ENCODE results near the gene TLCD1. TPM values are rescaled to one million over a fixed set of nuclear protein-coding genes. Genes with fewer than 3 reads are reported as not detected.
A peak's percentile ranks its signal among the peaks of the same experiment; 100 is the strongest.

The TLCD1 gene
- total RNA-seq, 1 donor from 2014 or later: 12.5 TPM

GRCh38 chr17:28706471-28707338 is 19.3 kb downstream of the TLCD1 start:
- Mint-ChIP-seq H3K4me3 (no peak overlapping the region), H3K27me3 (no peaks in the 10 kb centered on the region), H3K27ac (no peak overlapping the region), H3K4me1 (peaks cover 11% of the 10 kb centered on the region), H3K9me3 (no peaks in the 10 kb centered on the region), H3K36me3 (ENCODE audit: low read depth) (peaks cover 28% of the 10 kb centered on the region)
- no peak for DNase-seq
- intact Hi-C loops (cut with micrococcal nuclease): no loop called here

- H3K27ac Mint-ChIP-seq: peak overlapping the region; percentile 63
- H3K4me1 Mint-ChIP-seq: peaks cover 8% of the 10 kb centered on the region
- peaks cover 35% of the 10 kb centered on the region for H3K36me3 Mint-ChIP-seq (ENCODE audit: low read depth)
- no peaks in the 10 kb centered on the region for H3K27me3 Mint-ChIP-seq
- intact Hi-C loops (cut with micrococcal nuclease): no loop called here
- no peak overlapping the region for H3K4me3 Mint-ChIP-seq
- no peak for DNase-seq
- no peaks in the 10 kb centered on the region for H3K9me3 Mint-ChIP-seq
Measured at GRCh38 chr17:28705728-28706334, 20.2 kb downstream of the TLCD1 start.

GRCh38 chr17:28705074-28705659 is 20.9 kb downstream of the TLCD1 start:
- H3K27ac Mint-ChIP-seq: peak overlapping the region; percentile 63
- H3K9me3 Mint-ChIP-seq: no peaks in the 10 kb centered on the region
- H3K36me3 Mint-ChIP-seq (ENCODE audit: low read depth): peaks cover 39% of the 10 kb centered on the region
- intact Hi-C loops (cut with micrococcal nuclease): no loop called here
- no peak overlapping the region for H3K4me3 Mint-ChIP-seq
- no peak for DNase-seq
- H3K4me1 Mint-ChIP-seq: peaks cover 4% of the 10 kb centered on the region
- no peaks in the 10 kb centered on the region for H3K27me3 Mint-ChIP-seq

DNA sequence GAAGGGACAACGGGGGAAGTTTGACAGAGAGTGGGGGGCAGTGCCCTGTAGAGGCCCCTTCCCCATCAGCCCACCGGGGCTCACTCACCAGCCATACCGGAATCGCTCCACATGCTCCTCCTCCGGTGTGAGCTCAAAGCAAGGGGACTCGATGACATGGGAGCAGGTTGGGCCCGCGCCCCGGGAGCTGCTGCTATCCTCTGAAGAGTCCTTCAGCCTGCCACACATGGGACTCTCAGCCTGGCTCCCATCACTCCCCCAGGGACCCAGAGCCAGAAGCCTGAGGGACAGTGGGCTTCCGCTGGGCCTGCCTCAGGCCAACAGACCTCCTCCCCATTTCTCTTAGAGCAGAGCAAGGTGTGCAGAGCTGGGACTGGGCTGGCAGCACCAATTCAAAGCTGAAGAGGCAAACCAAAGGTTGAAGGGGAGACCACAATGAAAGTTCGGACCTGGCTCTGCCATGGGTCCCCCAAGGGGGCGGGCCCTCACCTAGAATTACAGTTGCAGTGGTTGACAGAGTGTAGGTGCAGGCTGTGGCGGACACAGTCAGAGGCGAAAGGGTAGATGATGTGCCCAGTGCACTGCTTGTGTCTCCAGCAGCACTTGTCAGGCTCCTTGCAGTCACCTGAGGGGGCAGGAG is 21.7 kb downstream of the TLCD1 start:
- Mint-ChIP-seq H3K4me1 (peaks cover 4% of the 10 kb centered on the region), H3K27me3 (no peaks in the 10 kb centered on the region), H3K27ac (no peak overlapping the region), H3K36me3 (ENCODE audit: low read depth) (peaks cover 47% of the 10 kb centered on the region), H3K9me3 (no peaks in the 10 kb centered on the region), H3K4me3 (no peak overlapping the region)
- peak; percentile 53 for DNase-seq
- intact Hi-C loops (cut with micrococcal nuclease): no loop called here

- Mint-ChIP-seq H3K4me3 (no peak overlapping the region), H3K4me1 (peaks cover 4% of the 10 kb centered on the region), H3K36me3 (ENCODE audit: low read depth) (peaks cover 52% of the 10 kb centered on the region), H3K9me3 (no peaks in the 10 kb centered on the region), H3K27ac (no peak overlapping the region), H3K27me3 (no peaks in the 10 kb centered on the region)
- no peak for DNase-seq
- intact Hi-C loops (cut with micrococcal nuclease): no loop called here
Measured at GRCh38 chr17:28703552-28704218, 22.3 kb downstream of the TLCD1 start.

GRCh38 chr17:28702752-28703150 is 23.3 kb downstream of the TLCD1 start:
- Mint-ChIP-seq H3K36me3 (ENCODE audit: low read depth) (peaks cover 55% of the 10 kb centered on the region), H3K27ac (peak overlapping the region; percentile 62), H3K4me3 (no peak overlapping the region), H3K4me1 (peaks cover 7% of the 10 kb centered on the region), H3K27me3 (no peaks in the 10 kb centered on the region), H3K9me3 (no peaks in the 10 kb centered on the region)
- intact Hi-C loops (cut with micrococcal nuclease): no loop called here
- DNase-seq: peak; percentile 52

GRCh38 chr17:28702026-28702751 is 23.8 kb downstream of the TLCD1 start:
- Mint-ChIP-seq H3K9me3 (no peaks in the 10 kb centered on the region), H3K27me3 (no peaks in the 10 kb centered on the region), H3K27ac (peak overlapping the region; percentile 62), H3K4me1 (peaks cover 7% of the 10 kb centered on the region), H3K4me3 (no peak overlapping the region), H3K36me3 (ENCODE audit: low read depth) (peaks cover 57% of the 10 kb centered on the region)
- DNase-seq: no peak
- intact Hi-C loops (cut with micrococcal nuclease): no loop called here

GRCh38 chr17:28700830-28701492 is 25.1 kb downstream of the TLCD1 start:
- intact Hi-C loops (cut with micrococcal nuclease): no loop called here
- Mint-ChIP-seq H3K27me3 (no peaks in the 10 kb centered on the region), H3K4me1 (peaks cover 7% of the 10 kb centered on the region), H3K9me3 (no peaks in the 10 kb centered on the region), H3K27ac (no peak overlapping the region), H3K4me3 (no peak overlapping the region), H3K36me3 (ENCODE audit: low read depth) (peaks cover 66% of the 10 kb centered on the region)
- DNase-seq: no peak

DNA sequence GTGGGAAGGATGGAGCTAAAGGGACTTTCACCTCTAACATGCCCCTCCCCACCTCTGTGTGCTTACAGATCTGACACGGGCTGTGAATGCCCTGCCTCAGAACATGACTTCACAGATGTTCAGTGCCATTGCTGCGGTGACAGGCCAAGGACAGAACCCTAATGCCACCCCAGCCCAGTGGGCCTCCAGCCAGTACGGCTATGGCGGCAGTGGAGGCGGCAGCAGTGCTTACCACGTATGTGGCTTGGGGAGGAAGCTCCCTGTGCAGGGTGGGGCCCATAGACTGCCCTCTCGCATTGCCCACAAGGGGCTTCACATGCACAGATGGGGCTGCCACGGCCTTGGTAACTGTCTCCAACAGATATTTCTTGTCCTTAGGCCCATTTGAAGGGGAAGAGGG is 25.8 kb downstream of the TLCD1 start:
- Mint-ChIP-seq H3K4me1 (peaks cover 7% of the 10 kb centered on the region), H3K27me3 (no peaks in the 10 kb centered on the region), H3K9me3 (no peaks in the 10 kb centered on the region), H3K4me3 (no peak overlapping the region), H3K27ac (no peak overlapping the region), H3K36me3 (ENCODE audit: low read depth) (peaks cover 68% of the 10 kb centered on the region)
- DNase-seq: no peak
- intact Hi-C loops (cut with micrococcal nuclease): no loop called here

GRCh38 chr17:28698253-28698941 is 27.6 kb downstream of the TLCD1 start:
- Mint-ChIP-seq H3K27ac (peak overlapping the region; percentile 26), H3K36me3 (ENCODE audit: low read depth) (peaks cover 77% of the 10 kb centered on the region), H3K9me3 (no peaks in the 10 kb centered on the region), H3K4me3 (no peak overlapping the region), H3K27me3 (no peaks in the 10 kb centered on the region), H3K4me1 (peaks cover 3% of the 10 kb centered on the region)
- DNase-seq: no peak
- intact Hi-C loops (cut with micrococcal nuclease): no loop called here

- H3K27me3 Mint-ChIP-seq: no peaks in the 10 kb centered on the region
- peaks cover 70% of the 10 kb centered on the region for H3K36me3 Mint-ChIP-seq (ENCODE audit: low read depth)
- no peak overlapping the region for H3K27ac Mint-ChIP-seq
- peaks cover 3% of the 10 kb centered on the region for H3K4me1 Mint-ChIP-seq
- DNase-seq: no peak
- no peaks in the 10 kb centered on the region for H3K9me3 Mint-ChIP-seq
- intact Hi-C loops (cut with micrococcal nuclease): no loop called here
- no peak overlapping the region for H3K4me3 Mint-ChIP-seq
Measured at GRCh38 chr17:28693869-28694268, 32.2 kb downstream of the TLCD1 start.

- Mint-ChIP-seq H3K4me1 (no peaks in the 10 kb centered on the region), H3K27ac (no peak overlapping the region), H3K4me3 (no peak overlapping the region), H3K27me3 (no peaks in the 10 kb centered on the region), H3K36me3 (ENCODE audit: low read depth) (peaks cover 70% of the 10 kb centered on the region), H3K9me3 (no peaks in the 10 kb centered on the region)
- no peak for DNase-seq
- intact Hi-C loops (cut with micrococcal nuclease): no loop called here
Measured at GRCh38 chr17:28689011-28689410, 37.0 kb downstream of the TLCD1 start.

Measured in activated CD4-positive, alpha-beta T cell treated with anti-CD3 and anti-CD28 coated beads, Interleukin-2, amount 10 ng/mL, durations not matched to agents 24 days and 14 days (primary cell).